ENCODE results near the gene ALOX5AP.
A peak's percentile ranks its signal among the peaks of the same experiment; 100 is the strongest.
"Not testable (repeated sequence)": the region's sequence is repeated elsewhere in the genome, so short reads cannot be mapped to it uniquely, and the experiment has no call there.

Gene ALOX5AP

GRCh38 chr13:30734439-30734838 is 904 bp upstream of the ALOX5AP start:
- intact Hi-C loops (cut with DNase I) = no loop called here
- DNase-seq = no peak

- intact Hi-C loops (cut with DNase I) = no loop called here
- no peak for DNase-seq
These were observed 481 bp downstream of the ALOX5AP start for GRCh38 chr13:30735872-30736175.

GRCh38 chr13:30736461-30737320 is 1.3 kb downstream of the ALOX5AP start:
- intact Hi-C loops (cut with DNase I) = no loop called here

GRCh38 chr13:30737511-30738337 is 2.4 kb downstream of the ALOX5AP start:
- intact Hi-C loops (cut with DNase I) = no loop called here
- DNase-seq = no peak

More at GRCh38 chr13:30736461-30737320, 1.3 kb downstream of the ALOX5AP start:
- no peak for DNase-seq

- DNase-seq = no peak
- intact Hi-C loops (cut with DNase I) = no loop called here
These were observed 3.3 kb downstream of the ALOX5AP start for GRCh38 chr13:30738526-30739236.

- DNase-seq = no peak
- intact Hi-C loops (cut with DNase I) = no loop called here
These were observed 3.8 kb downstream of the ALOX5AP start for GRCh38 chr13:30739237-30739528.

- DNase-seq = peak in 1 of 42 donors; percentile 30
- intact Hi-C loops (cut with DNase I) = no loop called here
These were observed 4.7 kb downstream of the ALOX5AP start for GRCh38 chr13:30739761-30740642.

GRCh38 chr13:30742901-30743300 is 7.6 kb downstream of the ALOX5AP start:
- no peak for DNase-seq
- intact Hi-C loops (cut with DNase I) = no loop called here

- intact Hi-C loops (cut with DNase I) = no loop called here
- peak in 15 of 42 donors; percentile 20 to 69 (median 51) for DNase-seq
These were observed 8.1 kb downstream of the ALOX5AP start for GRCh38 chr13:30743319-30744055.

GRCh38 chr13:30744056-30744680 is 8.8 kb downstream of the ALOX5AP start:
- DNase-seq = peak in 2 of 42 donors; percentile 22 to 49
- intact Hi-C loops (cut with DNase I) = no loop called here

- DNase-seq = no peak
These were observed 9.3 kb downstream of the ALOX5AP start for GRCh38 chr13:30744681-30745077.

GRCh38 chr13:30745906-30746686 is 10.8 kb downstream of the ALOX5AP start:
- intact Hi-C loops (cut with DNase I) = no loop called here
- DNase-seq = peak in 6 of 42 donors; percentile 15 to 43 (median 24)

More at GRCh38 chr13:30744681-30745077, 9.3 kb downstream of the ALOX5AP start:
- intact Hi-C loops (cut with DNase I) = no loop called here

GRCh38 chr13:30746791-30747190 is 11.4 kb downstream of the ALOX5AP start:
- intact Hi-C loops (cut with DNase I) = no loop called here
- DNase-seq = no peak

- intact Hi-C loops (cut with DNase I); DNase-seq: not testable (repeated sequence)
These were observed 12.5 kb downstream of the ALOX5AP start for GRCh38 chr13:30747845-30748244.

- intact Hi-C loops (cut with DNase I) = no loop called here
- no peak for DNase-seq
These were observed 13.4 kb downstream of the ALOX5AP start for GRCh38 chr13:30748717-30749116.

- intact Hi-C loops (cut with DNase I) = no loop called here
- DNase-seq = no peak
These were observed 14.7 kb downstream of the ALOX5AP start for GRCh38 chr13:30750036-30750435.

Measured in head of caudate nucleus (tissue), 42 donors.